H1 (cell line): Measurements from ENCODE around the gene RSPH9. TPM values are rescaled to one million over a fixed set of nuclear protein-coding genes. Genes with fewer than 3 reads are reported as not detected.

Source experiments
- CTCF ChIA-PET: fragments of 300-600 bp; sonication (Branson Sonifier 250); formaldehyde crosslinking; loops from one replicate; lab custom pipeline; 2021; ENCODE audit not compliant: partially characterized antibody; lab: Charles Lee
- POLR2A ChIA-PET: fragments of 300-600 bp; sonication (Branson Sonifier 250); formaldehyde crosslinking; loops from one replicate; lab custom pipeline; 2021; ENCODE audit warnings: inconsistent platforms; ENCODE audit not compliant: partially characterized antibody; lab: Charles Lee
- DNase-seq, 2 experiments: peaks; one replicate each; pipeline versions ENCODE4 v3.0.0 to v3.0.0-alpha.2; 2010 to 2022; ENCODE audit warnings: low spot score in 2 of 2, low read depth in 1 of 2, mixed read lengths in 1 of 2
- FAIRE-seq: peaks from 2 replicates; lab custom pipeline; 2011; peaks lifted over from hg19 to GRCh38; lab: Jason Lieb, UNC
- H2AFZ ChIP-seq: 2 replicates; pipeline ENCODE4 v1.8.1; 2012; ENCODE audit warnings: low read length, inconsistent platforms
- H2AK5ac ChIP-seq: 2 replicates; pipeline ENCODE4 v1.6.1; 2013; ENCODE audit warnings: low read depth, low read length
- H2BK120ac ChIP-seq: replicated peaks from 2 replicates; pipeline ENCODE3; 2013; ENCODE audit warnings: low read depth, low read length, inconsistent platforms
- H2BK12ac ChIP-seq: 2 replicates; pipeline ENCODE4 v1.6.1; 2013; ENCODE audit warnings: low read depth, low read length
- H2BK15ac ChIP-seq: 2 replicates; pipeline ENCODE4 v1.6.1; 2013; ENCODE audit warnings: low read length
- H2BK20ac ChIP-seq: 2 replicates; pipeline ENCODE4 v1.6.1; 2013; ENCODE audit warnings: low read length
- H2BK5ac ChIP-seq: 2 replicates; pipeline ENCODE4 v1.6.1; 2013; ENCODE audit warnings: low read depth, low read length
- H3K14ac ChIP-seq: 2 replicates; pipeline ENCODE4 v1.6.1; 2013; ENCODE audit warnings: inconsistent platforms; ENCODE audit not compliant: insufficient read length
- H3K18ac ChIP-seq: 2 replicates; pipeline ENCODE4 v1.6.1; 2013; ENCODE audit warnings: low read length; ENCODE audit errors: extremely low read depth
- H3K23ac ChIP-seq: 2 replicates; pipeline ENCODE4 v1.6.1; 2013; ENCODE audit warnings: inconsistent platforms; ENCODE audit not compliant: insufficient read length
- H3K23me2 ChIP-seq: 2 replicates; pipeline ENCODE4 v1.6.1; 2013; ENCODE audit warnings: low read depth, low read length
- H3K27ac ChIP-seq: 2 replicates; pipeline ENCODE4 v1.6.1; 2011; ENCODE audit warnings: low read depth, low read length, inconsistent platforms
- H3K27me3 ChIP-seq, 4 experiments: replicated peaks in 1 of 4; 1 replicate in 1 of 4; 2 replicates in 3 of 4; pipeline versions ENCODE4 v1.6.1 to v1.8.1; 2011 to 2013; ENCODE audit warnings: low read length in 3 of 4, mild to moderate bottlenecking in 3 of 4, inconsistent platforms in 2 of 4, mixed read lengths in 2 of 4, moderate library complexity in 1 of 4; ENCODE audit not compliant: control insufficient read depth in 3 of 4, insufficient read depth in 3 of 4; ENCODE audit errors: extremely low read depth in 1 of 4
- H3K36me3 ChIP-seq, 4 experiments: 2 replicates each; pipeline versions ENCODE4 v1.6.1 to v1.8.1; 2011 to 2013; ENCODE audit warnings: mild to moderate bottlenecking in 4 of 4, low read length in 3 of 4, moderate library complexity in 2 of 4, control low read depth in 1 of 4, inconsistent platforms in 1 of 4; ENCODE audit not compliant: insufficient read depth in 4 of 4, control insufficient read depth in 2 of 4
- H3K4ac ChIP-seq: replicated peaks from 2 replicates; pipeline ENCODE3; 2013; ENCODE audit warnings: low read length, low read depth, mixed read lengths, inconsistent platforms; ENCODE audit not compliant: insufficient read length
- H3K4me1 ChIP-seq, 4 experiments: replicated peaks in 1 of 4; 1 replicate in 1 of 4; 2 replicates in 3 of 4; pipeline versions ENCODE4 v1.6.1 to v1.8.1; 2011 to 2013; ENCODE audit warnings: low read length in 3 of 4, inconsistent platforms in 2 of 4, mixed read lengths in 1 of 4; ENCODE audit not compliant: insufficient read depth in 4 of 4, control insufficient read depth in 3 of 4
- H3K4me2 ChIP-seq, 2 experiments: 2 replicates each; pipeline versions ENCODE4 v1.6.1 to v1.8.1; 2011 to 2013; ENCODE audit warnings: low read depth in 2 of 2, low read length in 2 of 2, control low read depth in 1 of 2, inconsistent platforms in 1 of 2, mild to moderate bottlenecking in 1 of 2; ENCODE audit not compliant: insufficient read depth in 1 of 2
- H3K4me3 ChIP-seq, 4 experiments: fragments of 200-600, 300-600 bp in 1 of 4; sonication (generic), shearing (Covaris generic), sonication (Bioruptor Twin) in 1 of 4; 2 replicates each; pipeline versions ENCODE4 v1.5.1 to v1.8.1; 2011 to 2016; ENCODE audit warnings: low read length in 4 of 4, low read depth in 3 of 4, control low read depth in 2 of 4, inconsistent platforms in 2 of 4, mild to moderate bottlenecking in 2 of 4, mixed read lengths in 1 of 4, moderate library complexity in 1 of 4; ENCODE audit not compliant: insufficient read depth in 2 of 4; ENCODE audit errors: extremely low read depth in 1 of 4
- H3K56ac ChIP-seq: replicated peaks from 2 replicates; pipeline ENCODE3; 2013; ENCODE audit warnings: low read depth, mild to moderate bottlenecking, mixed read lengths, low read length, inconsistent platforms; ENCODE audit not compliant: insufficient read length
- H3K79me1 ChIP-seq: 2 replicates; pipeline ENCODE4 v1.6.1; 2013; ENCODE audit warnings: low read depth, low read length, control low read depth
- H3K79me2 ChIP-seq, 2 experiments: 2 replicates each; pipeline versions ENCODE4 v1.6.1 to v1.8.1; 2012 to 2013; ENCODE audit warnings: low read length in 2 of 2, mild to moderate bottlenecking in 2 of 2, inconsistent platforms in 1 of 2; ENCODE audit not compliant: insufficient read depth in 2 of 2, control insufficient read depth in 1 of 2
- H3K9ac ChIP-seq, 4 experiments: replicated peaks in 1 of 4; 1 replicate in 1 of 4; 2 replicates in 3 of 4; pipeline versions ENCODE4 v1.6.1 to v1.8.1; 2011 to 2013; ENCODE audit warnings: low read depth in 3 of 4, low read length in 3 of 4, control low read depth in 2 of 4, mild to moderate bottlenecking in 2 of 4, moderate library complexity in 2 of 4, inconsistent platforms in 1 of 4; ENCODE audit errors: extremely low read depth in 1 of 4
- H3K9me3 ChIP-seq, 2 experiments: 2 replicates each; pipeline versions ENCODE4 v1.6.1 to v1.8.1; 2012 to 2013; ENCODE audit warnings: mild to moderate bottlenecking in 2 of 2, moderate library complexity in 2 of 2, control low read depth in 1 of 2, inconsistent platforms in 1 of 2, low read depth in 1 of 2, low read length in 1 of 2, mixed read lengths in 1 of 2; ENCODE audit not compliant: insufficient read depth in 2 of 2
- H4K20me1 ChIP-seq, 2 experiments: replicated peaks in 1 of 2; 2 replicates each; pipeline versions ENCODE3 to v1.8.1; 2011 to 2013; ENCODE audit warnings: inconsistent platforms in 2 of 2, low read length in 2 of 2, mild to moderate bottlenecking in 1 of 2; ENCODE audit not compliant: insufficient read depth in 2 of 2, control insufficient read depth in 1 of 2
- H4K5ac ChIP-seq: 2 replicates; pipeline ENCODE4 v1.6.1; 2013; ENCODE audit warnings: low read length, low read depth, mixed read lengths, inconsistent platforms; ENCODE audit not compliant: insufficient read length
- H4K8ac ChIP-seq: 2 replicates; pipeline ENCODE4 v1.8.0; 2013; ENCODE audit warnings: mild to moderate bottlenecking, moderate library complexity, low read length, inconsistent platforms; ENCODE audit not compliant: insufficient read depth; ENCODE audit errors: extremely low read depth
- H4K91ac ChIP-seq: replicated peaks from 2 replicates; pipeline ENCODE3; 2013; ENCODE audit warnings: low read length, mixed read lengths, inconsistent platforms; ENCODE audit not compliant: insufficient read length
- CBX8 ChIP-seq: fragments of 300-800, 300-1000 bp; sonication (generic); IDR thresholded peaks from 2 replicates; pipeline ENCODE4 v1.7.1; 2016; ENCODE audit warnings: low read depth, low read length, borderline replicate concordance
- EZH2 ChIP-seq: fragments of 200-600 bp; sonication (generic); IDR thresholded peaks from 2 replicates; pipeline ENCODE4 v1.7.1; 2012; ENCODE audit warnings: low read depth, mild to moderate bottlenecking, moderate library complexity, low read length, inconsistent platforms; ENCODE audit not compliant: severe bottlenecking
- PHF8 ChIP-seq: fragments of 200-600 bp; sonication (generic); conservative IDR thresholded peaks from 2 replicates; pipeline ENCODE4 v1.7.1; 2012; ENCODE audit warnings: low read depth, mild to moderate bottlenecking, inconsistent platforms, low read length, moderate library complexity
- RNF2 ChIP-seq: fragments of 200-900, 300-1000 bp; sonication (generic); IDR thresholded peaks from 2 replicates; pipeline ENCODE4 v1.7.1; 2016; ENCODE audit warnings: borderline replicate concordance, low read depth, mild to moderate bottlenecking, antibody characterized with exemption, low read length; ENCODE audit not compliant: poor library complexity, severe bottlenecking; ENCODE audit errors: missing control alignments
- SUZ12 ChIP-seq: fragments of 200-600 bp; sonication (generic); IDR thresholded peaks from 2 replicates; pipeline ENCODE4 v1.6.1; 2012; ENCODE audit warnings: mild to moderate bottlenecking, inconsistent platforms, low read length, moderate library complexity, mixed read lengths
- WGBS, 2 experiments: shearing (Covaris generic) in 1 of 2; methylation state at CpG; one replicate each; pipeline versions ENCODE4 v1.1.6 to v1.1.7; 2013 to 2015; ENCODE audit warnings: low lambda C conversion rate in 2 of 2, mixed read lengths in 2 of 2, inconsistent platforms in 1 of 2, low coverage in 1 of 2, missing lambda C conversion rate in 1 of 2; ENCODE audit not compliant: insufficient replicate concordance in 2 of 2, insufficient coverage in 1 of 2, insufficient read length in 1 of 2; ENCODE audit errors: extremely low coverage in 1 of 2, missing lambda C conversion rate in 1 of 2; 5-methylcytosine and 5-hydroxymethylcytosine counted together
- polyA plus RNA-seq, 7 experiments: library from polyadenylated mRNA; depleted of rRNA in 3 of 7; stranded (reverse) in 5 of 7; unstranded in 2 of 7; fragments of >200 nt in 5 of 7; fragments of 200-250 nt in 2 of 7; gene quantifications; 1 replicate in 5 of 7; 2 replicates in 1 of 7; 4 replicates in 1 of 7; pipeline versions ENCODE4 v1.2.1 to v1.2.3, GENCODE V29; 2011 to 2013; ENCODE audit warnings: missing spikeins in 2 of 7, mixed read lengths in 2 of 7
- total RNA-seq: library from RNA; stranded (reverse); fragmentation: NEBNext Ultra II Directional; extraction: Animal tissue kit (Norgen Biotek cat#: 25700); gene quantifications from 2 replicates; pipeline ENCODE4 v1.2.1, GENCODE V29; 2021
- TF ChIP-seq, protein P1 (sequence below), 3 experiments: IDR thresholded peaks; 1 replicate in 2 of 3; 2 replicates in 1 of 3; pipeline versions ENCODE4 v1.5.1 to v1.6.1; 2011; ENCODE audit warnings: low read length in 3 of 3, mild to moderate bottlenecking in 3 of 3, inconsistent platforms in 2 of 3, low read depth in 1 of 3, moderate library complexity in 1 of 3; ENCODE audit not compliant: insufficient read depth in 1 of 3; ENCODE audit errors: control extremely low read depth in 1 of 3

RSPH9 gene
- total and polyA plus RNA-seq, 2 of the 8 experiments (the other 6 are each of a cell fraction or from before 2014, with no cell fraction given): 0.15 to 0.23 TPM

DNA sequence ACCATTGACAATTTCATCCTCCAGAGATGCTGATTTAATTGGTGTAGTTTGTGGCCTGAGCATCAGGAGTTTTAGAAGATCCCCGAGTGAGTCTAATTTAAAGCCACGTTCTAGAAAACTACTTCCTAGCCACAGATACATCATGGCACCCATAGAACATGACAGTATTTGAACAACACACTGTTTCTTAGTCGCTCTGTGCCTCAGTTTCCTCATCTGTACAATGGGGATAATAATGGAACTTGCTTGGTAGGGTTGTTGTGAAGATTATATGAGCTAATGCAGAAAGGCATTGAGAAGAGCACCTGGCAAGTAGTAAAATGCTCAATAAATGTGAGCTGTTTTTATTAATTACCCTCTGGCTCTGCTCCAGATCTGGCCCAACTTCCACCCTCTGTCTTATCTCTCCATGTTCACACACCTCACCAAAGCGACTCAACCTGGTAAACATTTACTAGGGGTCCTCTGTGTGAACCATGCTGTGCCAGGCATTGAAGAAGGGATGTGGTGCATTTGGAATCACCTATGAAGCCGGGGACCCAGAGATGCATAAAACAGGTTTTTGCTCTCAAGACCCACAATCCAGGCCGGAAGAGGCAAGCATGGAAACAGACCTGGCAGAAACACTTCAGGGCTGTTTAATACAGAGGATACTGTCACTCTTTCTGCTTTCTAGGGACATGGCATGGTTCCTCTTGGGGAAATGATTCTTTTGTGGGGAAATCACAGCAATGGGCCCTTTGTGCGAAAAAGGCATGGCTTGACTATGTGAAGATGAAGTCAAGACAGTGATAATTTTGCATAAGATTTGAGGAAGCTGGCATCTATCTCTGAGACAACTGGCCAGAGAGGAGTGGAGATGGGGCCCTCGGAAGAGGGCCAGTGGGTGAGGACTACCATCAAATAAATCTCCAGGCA, 58.9 kb downstream of the RSPH9 start:
- Histone ChIP-seq H4K20me1 (no peaks in the 10 kb centered on the region), H2BK12ac (peak overlapping the region; percentile 98; the same call in 1 of the 2 replicates), H3K14ac (no peak overlapping the region), H3K4me2 (peak overlapping the region; percentile 59 to 90; a peak in 2 of 4 replicates), H2AFZ (peak overlapping the region; percentile 53; the same call in 1 of the 2 replicates), H2BK5ac (peak overlapping the region; percentile 28; the same call in 1 of the 2 replicates), H2AK5ac (peak overlapping the region; percentile 42; the same call in 1 of the 2 replicates), H3K4me1 (peaks cover 23 to 38% (median 25%) of the 10 kb centered on the region in 4 experiments), H3K4ac (no peak overlapping the region), H2BK120ac (no peak overlapping the region), H2BK20ac (peak overlapping the region; percentile 88), H3K36me3 (no peaks in the 10 kb centered on the region), H3K56ac (peak overlapping the region; percentile 33), H2BK15ac (peak overlapping the region; percentile 1), H3K4me3 (peak overlapping the region in 1 of 4 experiments; percentile 48; a peak in 1 of 8 replicates), H4K8ac (no peak overlapping the region), H3K27me3 (no peaks in the 10 kb centered on the region), H3K27ac (peak overlapping the region; percentile 79; the same call in 1 of the 2 replicates), H3K23ac (no peak overlapping the region), H3K79me2 (no peaks in the 10 kb centered on the region), H3K9ac (no peak overlapping the region), H4K91ac (peak overlapping the region; percentile 20), H3K23me2 (peaks cover 7% of the 10 kb centered on the region; the same call in 1 of the 2 replicates), H3K18ac (peak overlapping the region; percentile 68; the same call in 1 of the 2 replicates), H3K79me1 (no peaks in the 10 kb centered on the region), H3K9me3 (no peaks in the 10 kb centered on the region), H4K5ac (no peak overlapping the region)
- no peak for DNase-seq
- WGBS, 2 experiments: 92% methylated on average over 8 of the region's 8 CpGs; no CpG with 5 or more reads in 1 of the 2 experiments
- ChIA-PET CTCF (interaction anchor here (0.7 to 2.3 kb wide), 8 partner anchors 12 to 70 kb away, joined by 3 to 7 read pairs (median 4); no protein-coding TSS in a partner anchor), POLR2A (interaction anchor here (0.6 to 3.0 kb wide), 13 partner anchors 9 to 542 kb away, joined by 3 to 17 read pairs (median 3); partner anchors contain the start of genes GTPBP2, HSP90AB1, MAD2L1BP and VEGFA)
- FAIRE-seq: no peak
- TF ChIP-seq PHF8 (no peak), SUZ12 (no peak), EZH2 (no peak), RNF2 (no peak), CBX8 (no peak)
- TF ChIP-seq, protein P1, sequence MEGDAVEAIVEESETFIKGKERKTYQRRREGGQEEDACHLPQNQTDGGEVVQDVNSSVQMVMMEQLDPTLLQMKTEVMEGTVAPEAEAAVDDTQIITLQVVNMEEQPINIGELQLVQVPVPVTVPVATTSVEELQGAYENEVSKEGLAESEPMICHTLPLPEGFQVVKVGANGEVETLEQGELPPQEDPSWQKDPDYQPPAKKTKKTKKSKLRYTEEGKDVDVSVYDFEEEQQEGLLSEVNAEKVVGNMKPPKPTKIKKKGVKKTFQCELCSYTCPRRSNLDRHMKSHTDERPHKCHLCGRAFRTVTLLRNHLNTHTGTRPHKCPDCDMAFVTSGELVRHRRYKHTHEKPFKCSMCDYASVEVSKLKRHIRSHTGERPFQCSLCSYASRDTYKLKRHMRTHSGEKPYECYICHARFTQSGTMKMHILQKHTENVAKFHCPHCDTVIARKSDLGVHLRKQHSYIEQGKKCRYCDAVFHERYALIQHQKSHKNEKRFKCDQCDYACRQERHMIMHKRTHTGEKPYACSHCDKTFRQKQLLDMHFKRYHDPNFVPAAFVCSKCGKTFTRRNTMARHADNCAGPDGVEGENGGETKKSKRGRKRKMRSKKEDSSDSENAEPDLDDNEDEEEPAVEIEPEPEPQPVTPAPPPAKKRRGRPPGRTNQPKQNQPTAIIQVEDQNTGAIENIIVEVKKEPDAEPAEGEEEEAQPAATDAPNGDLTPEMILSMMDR (IDR thresholded peaks at IDR 0.05; ENCODE audit: control extremely low read depth in 1 of 3, insufficient read depth in 1 of 3, low read depth in 1 of 3, low read length in 3 of 3): no peak
